K562 (cell line): ENCODE data around the gene CCDC116. TPM values are rescaled to one million over a fixed set of nuclear protein-coding genes. Genes with fewer than 3 reads are reported as not detected.

Experiments used
- ADNP ChIP-seq: fragments of 200-800 bp; sonication (Bioruptor generic); IDR thresholded peaks from 2 replicates; pipeline ENCODE4 v1.6.1; 2016; ENCODE audit warnings: missing genetic modification characterization, missing compliant biosample characterization
- E2F4 ChIP-seq: sonication (generic); formaldehyde crosslinking; IDR thresholded peaks from 2 replicates; pipeline ENCODE4 v1.8.0; 2022; ENCODE audit warnings: mild to moderate bottlenecking, low read depth, missing genetic modification reagents
- EGR1 ChIP-seq: fragments of 450-650 bp; conservative IDR thresholded peaks from 2 replicates; pipeline ENCODE4 v1.6.1; 2017; ENCODE audit warnings: mild to moderate bottlenecking
- ELF2 ChIP-seq: fragments of 250-450 bp; sonication (Bioruptor Pico); IDR thresholded peaks from 2 replicates; pipeline ENCODE4 v1.5.0; 2021; ENCODE audit warnings: mild to moderate bottlenecking
- GATAD2A ChIP-seq: fragments of 450-650 bp; IDR thresholded peaks from 2 replicates; pipeline ENCODE4 v1.6.1; 2017
- GTF2A2 ChIP-seq: IDR thresholded peaks from 2 replicates; pipeline ENCODE4 v1.6.1; 2016; ENCODE audit warnings: mild to moderate bottlenecking, missing genetic modification characterization, missing compliant biosample characterization
- ILF3 ChIP-seq: fragments of 450-650 bp; IDR thresholded peaks from 2 replicates; pipeline ENCODE4 v1.6.1; 2018; ENCODE audit warnings: antibody characterized with exemption, mild to moderate bottlenecking, moderate library complexity, borderline replicate concordance
- ILK ChIP-seq: fragments of 450-650 bp; IDR thresholded peaks from 2 replicates; pipeline ENCODE4 v1.6.1; 2016; ENCODE audit warnings: missing genetic modification characterization, low read depth, mild to moderate bottlenecking, missing compliant biosample characterization, moderate library complexity, borderline replicate concordance
- IRF9 ChIP-seq: fragments of 450-650 bp; IDR thresholded peaks from 2 replicates; pipeline ENCODE4 v1.6.1; 2016; ENCODE audit warnings: missing biosample characterization, missing genetic modification characterization
- JUN ChIP-seq, 2 experiments: sonication (generic) in 1 of 2; formaldehyde crosslinking in 1 of 2; IDR thresholded peaks; 2 replicates each; pipeline versions ENCODE4 v1.6.1 to v1.8.0; 2012 to 2022; ENCODE audit warnings: borderline replicate concordance in 2 of 2, mild to moderate bottlenecking in 2 of 2, improper control_type of control experiment in 1 of 2, low read depth in 1 of 2, low read length in 1 of 2, missing genetic modification reagents in 1 of 2
- NCOA2 ChIP-seq, 2 experiments: fragments of 450-650 bp; IDR thresholded peaks; 2 replicates each; pipeline ENCODE4 v1.6.1; 2018; ENCODE audit warnings: mild to moderate bottlenecking in 2 of 2, moderate library complexity in 1 of 2; ENCODE audit not compliant: partially characterized antibody in 2 of 2
- RAD21 ChIP-seq, 2 experiments: fragments of 250-450 bp in 1 of 2; fragments of 450-650 bp in 1 of 2; sonication (Bioruptor Pico) in 1 of 2; formaldehyde crosslinking in 1 of 2; IDR thresholded peaks in 1 of 2; conservative IDR thresholded peaks in 1 of 2; 2 replicates each; pipeline versions ENCODE4 v1.4.0 to v1.8.0; 2020 to 2022; ENCODE audit warnings: mild to moderate bottlenecking in 2 of 2, moderate library complexity in 1 of 2
- RCOR1 ChIP-seq, 2 experiments: IDR thresholded peaks; 2 replicates each; pipeline ENCODE4 v1.6.1; 2012; ENCODE audit warnings: low read depth in 2 of 2, low read length in 2 of 2, borderline replicate concordance in 1 of 2, improper control_type of control experiment in 1 of 2
- SAFB2 ChIP-seq: fragments of 200-400 bp; formaldehyde crosslinking; IDR thresholded peaks from 2 replicates; pipeline ENCODE4 v1.6.1; 2018; ENCODE audit warnings: borderline replicate concordance, low read length, low read depth, moderate library complexity; ENCODE audit not compliant: severe bottlenecking
- SFPQ ChIP-seq: fragments of 200-400 bp; formaldehyde crosslinking; IDR thresholded peaks from 2 replicates; pipeline ENCODE4 v1.6.1; 2017; ENCODE audit warnings: mild to moderate bottlenecking, low read depth, low read length, moderate library complexity
- SMAD2 ChIP-seq: fragments of 150-350 bp; IDR thresholded peaks from 2 replicates; pipeline ENCODE4 v1.6.1; 2014; ENCODE audit warnings: low read depth, mild to moderate bottlenecking, low read length
- YY1 ChIP-seq, 3 experiments: IDR thresholded peaks; 2 replicates each; pipeline ENCODE4 v1.6.1; 2011; ENCODE audit warnings: low read length in 2 of 3, mild to moderate bottlenecking in 2 of 3, moderate library complexity in 2 of 3, borderline replicate concordance in 1 of 3, control low read depth in 1 of 3, low read depth in 1 of 3; ENCODE audit not compliant: insufficient read depth in 3 of 3, insufficient replicate concordance in 2 of 3, control insufficient read depth in 1 of 3, insufficient read length in 1 of 3; ENCODE audit errors: extremely low read depth in 1 of 3
- ZBTB17 ChIP-seq: fragments of 450-650 bp; formaldehyde crosslinking; IDR thresholded peaks from 2 replicates; pipeline ENCODE4 v1.4.0; 2020; ENCODE audit warnings: mild to moderate bottlenecking
- ZFP30 ChIP-seq: fragments of 250-450 bp; sonication (Bioruptor Pico); IDR thresholded peaks from 2 replicates; pipeline ENCODE4 v1.8.0; 2022; ENCODE audit warnings: moderate library complexity, mild to moderate bottlenecking, inconsistent platforms, borderline replicate concordance
- ZNF316 ChIP-seq: fragments of 450-650 bp; IDR thresholded peaks from 2 replicates; pipeline ENCODE4 v1.6.1; 2016
- ZNF583 ChIP-seq: fragments of 250-450 bp; sonication (Bioruptor Pico); IDR thresholded peaks from 2 replicates; pipeline ENCODE4 v1.4.0; 2020
- polyA plus RNA-seq, 8 experiments: library from polyadenylated mRNA; depleted of rRNA in 4 of 8; stranded (reverse) in 5 of 8; unstranded in 3 of 8; fragments of >200 nt; fragmentation: Nextera tagmentation in 2 of 8; fragmentation: Illumina TruSeq in 1 of 8; extraction: Ambion mirVana in 2 of 8; extraction: Trizol in 1 of 8; gene quantifications; 2 replicates each; pipeline versions ENCODE4 v1.2.1 to v1.2.3, GENCODE V29; 2011 to 2014; ENCODE audit warnings: inconsistent platforms in 1 of 8, missing spikeins in 1 of 8
- total RNA-seq, 7 experiments: library from RNA; depleted of rRNA in 6 of 7; stranded (reverse); fragments of >200 nt in 6 of 7; fragmentation: Illumina TruSeq in 2 of 7; extraction: Trizol in 2 of 7; gene quantifications; 2 replicates each; pipeline versions ENCODE4 v1.2.1 to v1.2.3, GENCODE V29; 2011 to 2021; ENCODE audit warnings: low replicate concordance in 1 of 7

The CCDC116 gene
- total and polyA plus RNA-seq, 9 of the 15 experiments (the other 6 are each of a cell fraction or from before 2014, with no cell fraction given) = 1.6 to 11.3 (median 4.7) TPM

- TF ChIP-seq ZBTB17 (CRISPR knock-in tag) = no peak
- TF ChIP-seq ILF3 = no peak
- TF ChIP-seq JUN (IDR thresholded peaks at IDR 0.05; ENCODE audit: borderline replicate concordance, low read depth, low read length) = no peak
- no peak for TF ChIP-seq JUN (CRISPR knock-in tag; IDR thresholded peaks at IDR 0.05; ENCODE audit: borderline replicate concordance)
- no peak for TF ChIP-seq ADNP (tag)
- no peak for TF ChIP-seq ELF2
- 0 out of 4 replicates have a peak, but pooled peaks of 1 of the 2 experiments have one; percentile 3 for TF ChIP-seq RCOR1 (IDR thresholded peaks at IDR 0.05; ENCODE audit: borderline replicate concordance in 1 of 2, low read depth in 2 of 2, low read length in 2 of 2)
- TF ChIP-seq ILK = no peak
- 0 out of 2 replicates have a peak, but pooled peaks have one; percentile 12 for TF ChIP-seq GTF2A2 (tag)
- TF ChIP-seq YY1 (IDR thresholded peaks at IDR 0.05; ENCODE audit: borderline replicate concordance in 1 of 3, control insufficient read depth in 1 of 3, extremely low read depth in 1 of 3, insufficient read depth in 3 of 3, insufficient read length in 1 of 3, insufficient replicate concordance in 2 of 3, low read depth in 1 of 3, low read length in 2 of 3) = no peak
- TF ChIP-seq NCOA2 (IDR thresholded peaks at IDR 0.05; ENCODE audit: partially characterized antibody in 2 of 2) = no peak
- no peak for TF ChIP-seq SFPQ
- TF ChIP-seq ZNF316 = no peak
- no peak for TF ChIP-seq E2F4 (CRISPR knock-in tag)
- no peak for TF ChIP-seq ZNF583
- TF ChIP-seq SMAD2 = 0 out of 2 replicates have a peak, but pooled peaks have one; percentile 76
- no peak for TF ChIP-seq GATAD2A
- TF ChIP-seq EGR1 = no peak
- no peak for TF ChIP-seq IRF9 (tag)
- TF ChIP-seq RAD21 (CRISPR knock-in tag; conservative IDR thresholded peaks at IDR 0.05 in 1 of 2, IDR thresholded peaks at IDR 0.05 in 1 of 2) = no peak
- TF ChIP-seq ZFP30 (CRISPR knock-in tag) = no peak
- TF ChIP-seq SAFB2 = no peak
Observed at GRCh38 chr22:21665047-21665851, 32.7 kb downstream of the CCDC116 start (continued).
